ENCODE data around the gene CDC42.
"Not testable (repeated sequence)": the region's sequence is repeated elsewhere in the genome, so short reads cannot be mapped to it uniquely, and the experiment has no call there.

Gene CDC42

DNA sequence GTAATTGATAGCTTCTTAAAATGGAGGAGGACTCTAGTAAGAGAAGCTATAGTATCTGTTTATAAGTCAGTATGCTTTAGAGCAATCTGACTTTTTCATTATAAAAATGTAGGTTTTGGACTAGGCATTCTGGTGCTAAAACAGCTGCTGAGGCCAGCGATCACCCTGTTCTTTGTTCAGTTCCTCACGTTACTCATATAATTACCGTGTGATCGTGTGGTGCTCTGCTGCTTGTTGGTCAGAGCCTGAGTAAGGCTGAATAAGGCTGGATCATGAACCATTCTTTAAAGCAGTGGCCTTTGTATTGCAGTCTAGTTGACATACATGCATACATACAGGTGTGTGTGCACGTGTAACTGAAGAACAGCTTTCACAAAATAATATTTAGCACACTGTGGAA, 25.2 kb downstream of the CDC42 start:
- no peak for DNase-seq

DNA sequence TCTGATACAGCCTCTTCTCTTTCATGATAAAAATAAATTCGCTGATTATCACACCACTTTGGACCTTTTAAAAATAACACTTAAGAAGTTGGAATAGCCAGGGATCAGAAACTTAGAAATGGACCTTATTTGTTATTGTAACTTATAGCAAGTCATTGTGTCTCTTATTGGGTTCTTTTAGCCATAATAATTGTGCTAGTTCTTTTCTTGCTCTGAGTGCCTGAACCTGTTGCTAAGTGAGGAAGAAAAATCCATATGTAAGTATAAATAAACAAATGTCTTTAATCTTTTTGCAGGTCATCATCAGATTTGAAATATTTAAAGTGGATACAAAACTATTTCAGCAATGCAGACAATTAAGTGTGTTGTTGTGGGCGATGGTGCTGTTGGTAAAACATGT, 25.6 kb downstream of the CDC42 start:
- DNase-seq: no peak

DNA sequence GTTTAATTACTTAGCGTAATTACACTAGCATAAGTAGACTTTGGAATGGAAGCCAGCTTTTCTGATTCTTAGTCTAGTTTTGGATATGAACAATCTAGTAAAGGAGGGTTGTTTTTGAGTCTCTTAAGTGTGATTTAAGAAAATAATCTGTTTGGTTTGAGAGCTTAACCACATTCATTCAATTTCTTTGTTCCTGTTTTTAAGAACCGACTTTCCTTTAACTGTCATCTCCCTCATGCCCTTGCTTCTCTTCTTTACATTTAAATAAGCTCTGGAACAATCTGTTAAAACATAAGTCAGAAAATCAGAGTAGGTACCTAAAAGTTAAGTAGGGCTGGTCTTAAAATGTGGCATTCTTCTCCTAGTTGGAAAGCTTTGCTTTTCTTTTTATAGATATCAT, 27.7 kb downstream of the CDC42 start:
- DNase-seq: no peak

GRCh38 chr1:22088331-22088730, 35.8 kb downstream of the CDC42 start:
- DNase-seq: no peak

- DNase-seq: no peak
Observed at GRCh38 chr1:22089134-22089571, 36.6 kb downstream of the CDC42 start.

DNA sequence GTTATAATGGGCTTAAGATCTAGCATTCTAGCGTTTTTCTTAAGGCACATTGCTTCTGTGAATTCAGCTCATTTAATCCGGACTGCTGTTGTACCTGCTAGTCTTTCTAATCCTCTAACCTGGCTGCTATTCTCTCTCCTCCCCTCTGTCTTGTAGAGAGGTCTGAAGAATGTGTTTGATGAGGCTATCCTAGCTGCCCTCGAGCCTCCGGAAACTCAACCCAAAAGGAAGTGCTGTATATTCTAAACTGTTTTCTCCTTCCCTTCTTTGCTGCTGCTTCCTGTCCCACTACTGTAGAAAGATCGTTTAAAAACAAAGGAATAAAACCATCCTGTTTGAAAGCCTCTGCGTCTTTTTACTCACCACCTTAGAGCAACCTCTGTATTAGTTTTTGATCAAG, 37.3 kb downstream of the CDC42 start:
- DNase-seq: no peak

DNA sequence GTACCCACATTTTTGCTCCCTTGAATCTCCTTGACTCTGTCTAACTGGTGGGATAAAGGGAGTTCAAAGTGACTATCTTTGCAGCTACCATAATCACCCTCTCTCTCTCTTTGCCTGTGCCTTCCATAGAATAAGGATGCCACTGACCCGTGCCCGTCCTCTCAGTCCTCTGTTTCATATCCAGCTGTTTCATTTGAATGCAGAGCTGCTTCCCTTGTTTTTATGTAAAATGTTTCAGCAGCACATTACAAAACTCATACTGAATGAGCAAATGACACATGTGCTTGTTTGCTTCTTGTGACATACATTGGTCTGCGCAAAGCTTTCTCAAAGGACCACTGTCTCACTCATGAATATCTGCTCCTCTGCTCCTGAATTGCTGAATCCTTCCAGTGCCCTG, 38.4 kb downstream of the CDC42 start:
- no peak for DNase-seq

DNA sequence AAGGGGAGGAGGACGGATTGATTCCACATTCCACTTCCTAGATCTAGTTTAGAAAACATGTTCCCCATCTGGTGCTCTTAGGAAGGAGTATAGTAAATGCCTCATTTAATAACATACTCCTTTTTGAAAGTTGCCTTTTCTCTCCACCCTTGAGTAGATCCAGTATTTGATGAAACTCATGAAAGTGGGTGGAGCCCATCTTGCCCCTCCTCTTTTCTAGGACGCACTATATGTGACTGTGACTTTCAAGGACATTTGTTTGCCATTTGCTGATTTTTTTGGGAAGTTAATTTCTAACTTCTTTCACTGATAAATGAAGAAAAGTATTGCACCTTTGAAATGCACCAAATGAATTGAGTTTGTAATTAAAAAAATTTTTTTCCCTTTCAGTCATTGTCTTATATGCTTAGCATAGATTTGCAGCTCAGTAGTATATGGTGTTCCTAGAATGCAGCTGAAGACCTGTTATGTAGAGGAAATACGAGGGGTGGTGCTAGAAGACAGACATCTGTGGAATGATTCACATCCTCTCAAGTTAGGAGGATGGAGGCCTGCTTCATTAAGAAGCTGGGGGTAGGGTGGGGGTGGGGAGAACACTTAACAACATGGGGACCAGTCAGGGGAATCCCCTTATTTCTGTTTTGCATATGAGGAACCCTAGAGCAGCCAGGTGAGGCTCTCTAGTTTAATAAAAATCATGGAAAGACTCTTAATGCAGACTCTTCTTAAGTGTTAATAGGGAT, 39.7 kb downstream of the CDC42 start:
- DNase-seq: not testable (repeated sequence)

DNA sequence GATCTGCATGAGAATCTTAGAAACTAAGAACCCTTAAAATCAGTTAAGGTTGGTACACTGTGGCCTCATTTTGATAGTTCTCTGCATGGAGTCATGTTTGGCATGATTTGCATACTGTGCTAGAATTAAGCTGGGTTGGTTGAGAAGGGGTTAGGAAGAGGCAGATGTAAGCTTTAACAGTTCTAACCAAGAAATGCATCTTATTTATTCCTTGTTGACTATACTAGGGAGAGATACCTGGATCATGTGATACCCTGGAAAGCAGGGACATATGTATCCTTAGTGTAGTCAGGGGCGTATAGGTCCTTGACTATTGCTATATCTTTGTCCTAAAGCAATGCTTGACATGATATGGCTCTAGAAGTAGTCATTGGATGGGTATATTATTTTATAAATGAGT, 41.0 kb downstream of the CDC42 start:
- DNase-seq: no peak

DNA sequence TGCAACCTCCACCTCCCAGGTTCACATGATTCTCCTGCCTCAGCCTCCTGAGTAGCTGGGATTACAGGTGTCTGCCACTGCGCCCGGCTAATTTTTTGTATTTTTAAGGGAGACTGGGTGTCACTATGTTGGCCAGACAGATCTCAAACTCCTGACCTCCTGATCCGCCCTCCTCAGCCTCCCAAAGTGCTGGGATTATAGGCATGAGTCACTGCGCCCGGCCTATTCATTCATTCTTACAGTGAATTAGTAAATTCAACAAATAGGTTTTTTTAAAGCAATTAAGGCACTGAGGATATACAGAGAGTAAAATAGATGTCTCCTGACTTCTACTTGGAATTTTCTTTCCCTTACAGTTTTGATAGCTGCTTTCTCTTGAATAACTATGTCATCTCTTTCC, 43.5 kb downstream of the CDC42 start:
- DNase-seq: no peak

- DNase-seq: no peak
Observed at GRCh38 chr1:22096463-22096862, 44.0 kb downstream of the CDC42 start.

DNA sequence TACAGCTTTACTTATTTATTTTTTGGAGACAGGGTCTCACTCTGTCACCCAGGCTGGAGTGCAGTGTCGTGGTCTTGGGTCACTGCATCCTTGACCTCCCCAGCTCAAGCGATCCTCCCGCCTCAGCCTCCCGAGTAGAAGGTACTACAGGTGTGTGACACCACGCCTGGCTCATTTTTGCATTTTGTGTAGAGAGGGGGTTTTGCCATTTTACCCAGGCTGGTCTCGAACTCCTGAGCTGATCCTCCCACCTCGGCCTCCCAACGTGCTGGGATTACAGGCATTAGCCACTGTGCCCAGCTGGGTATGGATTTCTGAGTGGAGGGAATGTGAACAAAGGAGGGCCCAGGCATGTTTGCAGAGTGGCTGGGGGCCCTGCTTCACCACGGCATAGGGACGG, 46.2 kb downstream of the CDC42 start:
- no peak for DNase-seq

DNA sequence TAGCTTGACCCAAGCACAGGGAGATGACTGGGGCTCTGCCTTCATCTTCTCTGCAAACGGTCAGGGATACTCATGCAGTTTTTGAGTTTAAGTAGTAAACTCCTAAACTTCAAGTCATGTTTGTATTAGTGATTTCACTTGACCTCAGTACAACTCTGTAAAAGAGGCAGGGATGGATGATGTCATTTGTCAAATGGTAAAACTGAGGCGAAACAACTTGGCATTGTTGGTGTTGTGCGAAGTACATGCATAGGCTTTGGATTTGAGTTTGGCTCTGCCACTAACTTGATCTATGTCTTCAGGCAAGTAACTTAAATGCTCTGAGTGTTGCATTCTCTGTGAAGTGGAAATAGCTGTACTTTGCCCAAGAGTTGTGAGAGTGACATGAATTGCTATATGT, 47.7 kb downstream of the CDC42 start:
- no peak for DNase-seq

GRCh38 chr1:22101199-22101598, 48.7 kb downstream of the CDC42 start:
- DNase-seq: no peak

DNA sequence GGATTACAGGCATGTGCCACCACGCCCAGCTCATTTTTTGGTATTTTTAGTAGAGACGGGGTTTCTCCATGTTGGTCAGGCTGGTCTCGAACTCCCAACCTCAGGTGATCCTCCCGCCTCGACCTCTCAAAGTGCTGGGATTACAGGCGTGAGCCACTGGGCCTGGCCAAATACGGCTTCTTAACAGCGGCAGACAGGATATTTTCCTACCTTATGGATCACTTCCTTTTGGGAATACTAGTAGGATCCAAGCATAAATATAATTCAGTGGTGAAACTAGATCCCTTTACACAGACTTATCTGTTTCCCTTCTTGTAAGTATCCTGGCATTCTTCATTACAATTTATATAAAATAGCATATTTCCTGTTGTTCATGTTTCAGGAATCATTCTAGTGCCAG, 49.5 kb downstream of the CDC42 start:
- no peak for DNase-seq

GRCh38 chr1:22102746-22103145, 50.2 kb downstream of the CDC42 start:
- DNase-seq: no peak

GRCh38 chr1:22104094-22104493, 51.6 kb downstream of the CDC42 start:
- no peak for DNase-seq

- no peak for DNase-seq
Observed at GRCh38 chr1:22104865-22105437, 52.4 kb downstream of the CDC42 start.

DNA sequence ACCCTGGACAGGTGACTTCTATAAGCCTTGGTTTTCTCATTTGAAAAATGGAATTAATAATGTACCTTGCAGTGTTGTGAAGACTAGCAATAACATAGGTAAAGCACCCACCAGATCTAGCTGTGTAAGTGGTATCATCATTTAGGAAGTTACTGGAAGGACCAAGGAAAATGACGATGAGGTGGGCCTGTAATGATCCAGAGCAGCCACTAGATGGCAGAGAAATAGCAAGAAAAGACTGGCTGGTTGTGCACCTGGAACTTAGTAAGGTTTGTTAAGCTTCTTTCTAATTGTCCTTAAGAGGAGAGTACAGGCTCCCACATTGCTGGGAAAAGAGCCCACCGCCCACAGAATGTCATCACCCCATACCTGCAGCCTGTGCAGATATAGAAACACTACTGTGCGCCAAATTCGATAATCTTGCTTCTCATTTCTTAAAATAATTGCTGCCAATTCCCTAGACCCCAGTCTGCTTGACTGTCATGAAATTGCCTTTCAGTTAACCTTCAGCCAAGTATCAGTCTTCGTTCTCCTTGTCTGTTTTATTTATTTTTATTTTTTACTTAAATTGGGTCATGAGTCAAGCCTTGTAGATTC, 53.2 kb downstream of the CDC42 start:
- DNase-seq: peak; percentile 2

DNA sequence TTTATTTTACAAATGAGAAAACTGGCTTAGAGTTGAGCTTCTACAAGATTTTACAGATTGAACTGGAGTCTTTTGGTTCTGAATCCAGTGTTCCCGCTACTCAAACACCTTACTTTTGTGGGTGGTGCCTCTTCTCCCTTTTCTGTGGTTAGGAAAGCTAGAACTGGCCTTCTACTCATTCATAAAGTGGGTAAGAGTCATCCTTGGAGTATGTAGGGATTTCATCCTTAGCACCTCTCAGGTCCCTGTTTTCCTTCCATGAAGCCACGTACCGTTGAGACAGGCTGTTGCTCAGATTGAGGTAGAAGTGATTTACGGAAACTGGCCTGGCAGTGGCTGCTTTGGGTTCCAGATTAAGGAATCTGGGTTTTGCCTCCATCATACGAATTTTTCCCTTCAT, 54.6 kb downstream of the CDC42 start:
- no peak for DNase-seq

DNA sequence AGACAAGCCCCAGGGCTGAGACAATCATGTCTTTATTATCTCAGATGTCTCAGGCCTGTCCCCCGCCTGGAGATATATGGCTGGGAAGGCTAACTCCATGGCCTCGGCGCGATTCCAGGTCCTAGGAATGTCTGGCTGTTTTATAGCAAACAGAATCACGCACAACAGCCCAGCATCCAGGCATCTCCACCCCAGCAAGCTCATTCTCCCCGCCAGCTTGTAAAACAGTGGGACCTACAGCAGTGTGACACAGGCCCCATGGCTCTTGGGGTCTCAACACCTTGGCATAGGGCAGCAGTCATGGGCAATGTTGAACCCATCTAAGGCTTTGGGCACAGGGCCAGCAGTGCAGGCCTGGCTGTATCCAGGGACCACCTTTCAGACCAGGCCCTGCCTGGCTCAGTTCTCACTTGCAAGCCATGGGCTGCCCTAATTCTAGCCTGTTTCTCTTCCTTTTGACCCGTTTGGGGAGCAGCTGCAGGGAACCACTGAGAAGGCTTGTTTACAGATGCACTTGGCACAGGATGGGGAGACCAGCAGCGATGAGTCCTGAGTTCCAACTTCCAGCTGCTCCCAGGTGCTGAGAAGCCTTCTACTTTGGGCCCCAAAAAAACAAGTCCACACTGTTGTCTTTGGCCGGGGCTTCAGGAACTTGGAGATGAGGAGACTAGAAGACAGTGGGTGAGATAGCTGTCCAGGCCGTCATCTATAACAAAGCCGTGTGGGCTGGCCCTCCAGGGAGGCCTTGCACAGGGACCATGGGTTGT, 56.0 kb downstream of the CDC42 start:
- no peak for DNase-seq

DNA sequence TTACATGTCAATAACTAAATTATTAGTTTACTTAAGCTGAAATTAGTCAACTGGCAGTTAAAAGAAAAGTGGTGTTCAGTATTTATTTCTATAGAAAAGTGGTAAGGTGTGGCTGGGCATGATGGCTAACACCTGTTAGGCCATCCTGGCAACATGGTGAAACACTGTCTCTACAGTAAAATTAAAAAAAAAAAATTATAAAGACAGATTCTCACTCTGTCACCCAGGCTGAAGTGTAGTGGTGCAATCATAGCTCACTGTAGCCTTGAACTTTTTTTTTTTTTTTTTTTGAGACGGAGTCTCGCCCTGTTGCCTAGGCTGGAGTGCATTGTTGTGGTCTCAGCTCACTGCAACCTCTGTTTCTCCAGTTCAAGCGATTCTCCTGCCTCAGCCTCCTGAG, 57.5 kb downstream of the CDC42 start:
- no peak for DNase-seq

- DNase-seq: no peak
Observed at GRCh38 chr1:22111115-22111514, 58.6 kb downstream of the CDC42 start.

DNA sequence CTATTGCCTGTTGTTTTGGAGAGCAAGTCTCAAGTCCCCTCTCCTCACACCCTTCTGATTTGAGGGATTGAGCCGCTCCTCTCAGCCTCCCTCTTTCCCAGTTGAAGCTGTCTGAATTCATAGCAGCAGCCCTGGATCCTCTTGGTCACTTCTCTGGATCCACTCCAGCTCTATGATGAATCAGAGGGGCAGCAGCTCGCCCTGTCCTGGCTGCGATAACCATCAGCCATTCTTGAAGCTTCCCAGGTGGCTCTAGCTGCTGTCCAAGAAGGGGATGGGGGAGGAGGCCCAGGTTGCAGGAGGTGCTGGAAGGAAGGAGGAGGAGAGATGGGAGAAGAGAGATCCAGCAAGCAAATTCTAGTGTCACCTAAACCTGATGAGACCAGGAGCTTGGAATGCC, 59.1 kb downstream of the CDC42 start:
- no peak for DNase-seq

Measured in NCI-H526 treated with DMSO at 0.1 percent for 48 hours (cell line).